HFFc6 (cell line): Measurements from ENCODE around the gene CSF3R. TPM values are rescaled to one million over a fixed set of nuclear protein-coding genes. Genes with fewer than 3 reads are reported as not detected.

Experiments used
- DNase-seq: peaks from one replicate; pipeline ENCODE4 v3.0.0-alpha.2; 2018
- H3K27ac Mint-ChIP-seq: 2 replicates; pipeline ENCODE4 v1.8.0; 2020; ENCODE audit warnings: mild to moderate bottlenecking, mixed read lengths
- H3K27me3 Mint-ChIP-seq: 2 replicates; pipeline ENCODE4 v1.8.0; 2021; ENCODE audit warnings: mild to moderate bottlenecking, moderate library complexity, mixed read lengths; ENCODE audit not compliant: insufficient read depth
- H3K36me3 Mint-ChIP-seq: 2 replicates; pipeline ENCODE4 v1.8.0; 2021; ENCODE audit warnings: low read depth, mixed read lengths
- H3K4me1 Mint-ChIP-seq: 2 replicates; pipeline ENCODE4 v1.8.0; 2020; ENCODE audit warnings: low read depth, mixed read lengths
- H3K4me3 Mint-ChIP-seq: 2 replicates; pipeline ENCODE4 v1.8.0; 2020; ENCODE audit warnings: mild to moderate bottlenecking, moderate library complexity, mixed read lengths
- H3K9me3 Mint-ChIP-seq: 2 replicates; pipeline ENCODE4 v1.8.0; 2020; ENCODE audit warnings: mild to moderate bottlenecking, mixed read lengths
- CTCF ChIP-seq: fragments of 200-600 bp; sonication (generic); IDR thresholded peaks from 2 replicates; pipeline ENCODE4 v1.5.0; 2021; ENCODE audit warnings: antibody characterized with exemption, mild to moderate bottlenecking
- total RNA-seq, 6 experiments: library from RNA; stranded (reverse); fragmentation: NEBNext Ultra II Directional; extraction: Animal tissue kit (Norgen Biotek cat#: 25700); gene quantifications; 2 replicates in 1 of 6; 3 replicates in 5 of 6; pipeline ENCODE4 v1.2.3, GENCODE V29; 2021

Gene CSF3R
- total RNA-seq, 6 experiments from 2014 or later = not detected

GRCh38 chr1:36522461-36523229, 39.9 kb upstream of the CSF3R start:
- H3K9me3 Mint-ChIP-seq = no peaks in the 10 kb centered on the region
- no peak overlapping the region for H3K27ac Mint-ChIP-seq
- peaks cover 10% of the 10 kb centered on the region; the same call in 1 of the 2 replicates for H3K27me3 Mint-ChIP-seq
- no peaks in the 10 kb centered on the region for H3K36me3 Mint-ChIP-seq
- peaks cover 9% of the 10 kb centered on the region; the same call in 1 of the 2 replicates for H3K4me1 Mint-ChIP-seq
- no peak for TF ChIP-seq CTCF
- DNase-seq = no peak
- no peak overlapping the region for H3K4me3 Mint-ChIP-seq

- Mint-ChIP-seq H3K27me3 (peaks cover 13% of the 10 kb centered on the region; the same call in 1 of the 2 replicates), H3K36me3 (no peaks in the 10 kb centered on the region), H3K27ac (no peak overlapping the region), H3K4me3 (no peak overlapping the region), H3K4me1 (peaks cover 14% of the 10 kb centered on the region; the same call in 1 of the 2 replicates), H3K9me3 (no peaks in the 10 kb centered on the region)
- no peak for TF ChIP-seq CTCF
- no peak for DNase-seq
Observed at GRCh38 chr1:36522021-36522420, 39.3 kb upstream of the CSF3R start.

GRCh38 chr1:36520771-36521420, 38.2 kb upstream of the CSF3R start:
- no peak overlapping the region for H3K27ac Mint-ChIP-seq
- H3K4me3 Mint-ChIP-seq = no peak overlapping the region
- no peak for TF ChIP-seq CTCF
- peaks cover 16% of the 10 kb centered on the region; the same call in 1 of the 2 replicates for H3K4me1 Mint-ChIP-seq
- H3K9me3 Mint-ChIP-seq = no peaks in the 10 kb centered on the region
- H3K27me3 Mint-ChIP-seq = peaks cover 10% of the 10 kb centered on the region; the same call in 1 of the 2 replicates
- DNase-seq = no peak
- H3K36me3 Mint-ChIP-seq = no peaks in the 10 kb centered on the region

- peaks cover 16% of the 10 kb centered on the region; the same call in 1 of the 2 replicates for H3K4me1 Mint-ChIP-seq
- peaks cover 10% of the 10 kb centered on the region; the same call in 1 of the 2 replicates for H3K27me3 Mint-ChIP-seq
- no peak for DNase-seq
- TF ChIP-seq CTCF = no peak
- H3K4me3 Mint-ChIP-seq = no peak overlapping the region
- H3K9me3 Mint-ChIP-seq = no peaks in the 10 kb centered on the region
- no peak overlapping the region for H3K27ac Mint-ChIP-seq
- H3K36me3 Mint-ChIP-seq = no peaks in the 10 kb centered on the region
Observed at GRCh38 chr1:36520056-36520455, 37.3 kb upstream of the CSF3R start.

GRCh38 chr1:36517011-36517771, 34.5 kb upstream of the CSF3R start:
- Mint-ChIP-seq H3K9me3 (no peaks in the 10 kb centered on the region), H3K27ac (no peak overlapping the region), H3K4me1 (peaks cover 7% of the 10 kb centered on the region), H3K27me3 (peaks cover 21% of the 10 kb centered on the region; the same call in 1 of the 2 replicates), H3K4me3 (no peak overlapping the region), H3K36me3 (no peaks in the 10 kb centered on the region)
- no peak for DNase-seq
- no peak for TF ChIP-seq CTCF
